GM21619 (cell line): ENCODE measurements around the gene ATG2B.
"Not testable (repeated sequence)": the region's sequence is repeated elsewhere in the genome, so short reads cannot be mapped to it uniquely, and the experiment has no call there.

ENCODE experiments used
- ATAC-seq: cut with Tn5 transposase; IDR thresholded peaks from one replicate; pipeline ENCODE4 v1.9.1; 2021; ENCODE audit not compliant: unreplicated experiment

ATG2B gene

GRCh38 chr14:96376093-96376492 lies 13.0 kb upstream of the ATG2B start:
- no peak for ATAC-seq

- no peak for ATAC-seq
Measured at GRCh38 chr14:96373538-96373937, 10.4 kb upstream of the ATG2B start.

- ATAC-seq = no peak
Measured at GRCh38 chr14:96370528-96370927, 7.4 kb upstream of the ATG2B start.

- no peak for ATAC-seq
Measured at GRCh38 chr14:96368534-96368933, 5.4 kb upstream of the ATG2B start.

GRCh38 chr14:96364962-96365361 lies 1.8 kb upstream of the ATG2B start:
- no peak for ATAC-seq

- ATAC-seq = peak; percentile 23
Measured at GRCh38 chr14:96363751-96364336, 703 bp upstream of the ATG2B start.

- ATAC-seq = peak; percentile 8
Measured at GRCh38 chr14:96362071-96362964, 823 bp downstream of the ATG2B start.

GRCh38 chr14:96359959-96360358 lies 3.2 kb downstream of the ATG2B start:
- ATAC-seq = no peak

- no peak for ATAC-seq
Measured at GRCh38 chr14:96357216-96357615, 5.9 kb downstream of the ATG2B start.

- no peak for ATAC-seq
Measured at GRCh38 chr14:96354246-96354645, 8.9 kb downstream of the ATG2B start.

GRCh38 chr14:96352708-96353107 lies 10.4 kb downstream of the ATG2B start:
- ATAC-seq = no peak

- no peak for ATAC-seq
Measured at GRCh38 chr14:96351986-96352385, 11.2 kb downstream of the ATG2B start.

- ATAC-seq = no peak
Measured at GRCh38 chr14:96349286-96350075, 13.7 kb downstream of the ATG2B start.

- ATAC-seq = not testable (repeated sequence)
Measured at GRCh38 chr14:96347957-96348356, 15.2 kb downstream of the ATG2B start.

GRCh38 chr14:96345669-96346068 lies 17.5 kb downstream of the ATG2B start:
- no peak for ATAC-seq

GRCh38 chr14:96341323-96341722 lies 21.8 kb downstream of the ATG2B start:
- no peak for ATAC-seq

- ATAC-seq = no peak
Measured at GRCh38 chr14:96338551-96338950, 24.6 kb downstream of the ATG2B start.

GRCh38 chr14:96324219-96324618 lies 38.9 kb downstream of the ATG2B start:
- no peak for ATAC-seq

GRCh38 chr14:96320605-96321004 lies 42.5 kb downstream of the ATG2B start:
- no peak for ATAC-seq

GRCh38 chr14:96318836-96319235 lies 44.3 kb downstream of the ATG2B start:
- no peak for ATAC-seq

- no peak for ATAC-seq
Measured at GRCh38 chr14:96316087-96316486, 47.1 kb downstream of the ATG2B start.

GRCh38 chr14:96310906-96311305 lies 52.2 kb downstream of the ATG2B start:
- no peak for ATAC-seq
